Uterus (tissue), 2 donors: ENCODE measurements around the gene SGIP1.

Experiments used
- POLR2A ChIP-seq, 2 donors: fragments of 450-650 bp; IDR thresholded peaks; one replicate each; pipeline ENCODE4 v1.6.1; 2016; ENCODE audit warnings: antibody characterized with exemption in 2 of 2, mild to moderate bottlenecking in 1 of 2, moderate library complexity in 1 of 2
- TF ChIP-seq, protein P1 (sequence below), 4 experiments: fragments of 200-600 bp in 2 of 4; fragments of 450-650 bp in 2 of 4; sonication (generic) in 2 of 4; IDR thresholded peaks; one replicate each; pipeline ENCODE4 v1.5.1; 2016 to 2019; ENCODE audit warnings: antibody characterized with exemption in 4 of 4, mild to moderate bottlenecking in 2 of 4, moderate library complexity in 1 of 4

DNA sequence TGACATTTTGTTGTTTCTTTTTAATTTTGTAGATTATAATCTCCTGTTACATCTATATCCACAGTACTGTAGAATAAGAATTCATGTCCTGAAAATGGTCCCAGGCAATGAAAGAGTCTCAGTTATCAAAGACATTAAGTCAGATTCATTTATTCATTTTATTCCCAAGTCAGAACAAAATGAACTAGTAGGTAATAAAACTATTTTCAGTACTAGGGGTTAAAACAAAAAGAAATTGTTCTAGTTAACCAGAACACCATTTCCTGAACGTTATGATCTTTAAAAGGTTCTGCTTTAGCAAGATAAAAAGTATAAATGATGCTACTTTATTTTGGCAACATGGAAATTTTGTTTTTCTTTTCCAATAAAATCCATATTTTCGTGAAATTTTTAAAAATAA lies 211.5 kb downstream of the SGIP1 start:
- TF ChIP-seq, protein P1, sequence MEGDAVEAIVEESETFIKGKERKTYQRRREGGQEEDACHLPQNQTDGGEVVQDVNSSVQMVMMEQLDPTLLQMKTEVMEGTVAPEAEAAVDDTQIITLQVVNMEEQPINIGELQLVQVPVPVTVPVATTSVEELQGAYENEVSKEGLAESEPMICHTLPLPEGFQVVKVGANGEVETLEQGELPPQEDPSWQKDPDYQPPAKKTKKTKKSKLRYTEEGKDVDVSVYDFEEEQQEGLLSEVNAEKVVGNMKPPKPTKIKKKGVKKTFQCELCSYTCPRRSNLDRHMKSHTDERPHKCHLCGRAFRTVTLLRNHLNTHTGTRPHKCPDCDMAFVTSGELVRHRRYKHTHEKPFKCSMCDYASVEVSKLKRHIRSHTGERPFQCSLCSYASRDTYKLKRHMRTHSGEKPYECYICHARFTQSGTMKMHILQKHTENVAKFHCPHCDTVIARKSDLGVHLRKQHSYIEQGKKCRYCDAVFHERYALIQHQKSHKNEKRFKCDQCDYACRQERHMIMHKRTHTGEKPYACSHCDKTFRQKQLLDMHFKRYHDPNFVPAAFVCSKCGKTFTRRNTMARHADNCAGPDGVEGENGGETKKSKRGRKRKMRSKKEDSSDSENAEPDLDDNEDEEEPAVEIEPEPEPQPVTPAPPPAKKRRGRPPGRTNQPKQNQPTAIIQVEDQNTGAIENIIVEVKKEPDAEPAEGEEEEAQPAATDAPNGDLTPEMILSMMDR (IDR thresholded peaks at IDR 0.05), result no peak
- no peak for TF ChIP-seq POLR2A (IDR thresholded peaks at IDR 0.05)
